ENCODE results near the gene HDDC2. TPM values are rescaled to one million over a fixed set of nuclear protein-coding genes. Genes with fewer than 3 reads are reported as not detected.

Gene HDDC2
- total and polyA plus RNA-seq, 2 of the 8 experiments (the other 6 are each of a cell fraction or from before 2014, with no cell fraction given) = 89.3 to 129 TPM

DNA sequence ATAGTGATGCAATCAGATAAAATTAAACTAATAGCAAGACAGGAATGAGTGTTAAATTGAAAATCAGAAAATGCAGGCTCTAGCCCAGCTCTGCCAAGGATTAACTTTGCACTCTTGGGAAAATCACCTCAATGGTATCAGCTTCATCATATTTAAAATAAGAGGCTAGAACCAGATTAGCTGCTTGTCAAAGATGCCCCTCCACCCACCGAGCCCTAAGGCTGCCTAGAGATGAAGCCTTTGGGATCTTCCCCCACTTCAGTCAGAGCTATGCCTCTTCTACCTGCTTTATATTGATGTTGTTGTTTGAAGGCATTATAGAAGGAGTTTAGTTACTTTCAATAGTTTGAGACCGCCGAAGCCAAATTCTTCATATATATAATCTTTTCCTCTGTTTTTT lies 47.4 kb downstream of the HDDC2 start (continued):
- TF ChIP-seq SP1 (IDR thresholded peaks at IDR 0.05; ENCODE audit: low read depth, low read length) (no peak), BACH1 (IDR thresholded peaks at IDR 0.05; ENCODE audit: low read length) (no peak), NANOG (IDR thresholded peaks at IDR 0.05; ENCODE audit: insufficient read depth, low read depth, low read length, poor library complexity, severe bottlenecking) (no peak), ZNF274 (IDR thresholded peaks at IDR 0.05; ENCODE audit: borderline replicate concordance, extremely low read depth, low read length) (no peak)

Measured in H1 (cell line).